PC-9 (cell line): ENCODE measurements around the gene LNX1. TPM values are rescaled to one million over a fixed set of nuclear protein-coding genes. Genes with fewer than 3 reads are reported as not detected.

ENCODE experiments used
- BruUV-seq: library from RNA; stranded (reverse); fragments of 400-500 nt; replicated peaks from 2 replicates; lab custom pipeline; 2021; lab: Mats Ljungman, UMichigan
- CTCF ChIA-PET: fragments of 300-600 bp; sonication (Branson Sonifier 250); formaldehyde crosslinking; loops from one replicate; lab custom pipeline; 2022; ENCODE audit warnings: antibody characterized with exemption; lab: Charles Lee
- POLR2A ChIA-PET: fragments of 300-600 bp; sonication (Branson Sonifier 250); formaldehyde crosslinking; loops from one replicate; lab custom pipeline; 2022; ENCODE audit warnings: antibody characterized with exemption; ENCODE audit not compliant: unreplicated experiment; lab: Charles Lee
- DNase-seq, 2 experiments: peaks; one replicate each; pipeline versions ENCODE4 v3.0.0 to v3.0.0-alpha.2; 2015 to 2022; ENCODE audit warnings: mixed read lengths in 1 of 2
- H2AFZ ChIP-seq: fragments of 200-600 bp; sonication (generic); 2 replicates; pipeline ENCODE4 v1.8.1; 2017; ENCODE audit warnings: antibody characterized with exemption
- H3F3A ChIP-seq: fragments of 200-600 bp; sonication (generic); 2 replicates; pipeline ENCODE4 v1.8.1; 2017; ENCODE audit warnings: antibody characterized with exemption, mild to moderate bottlenecking, low read depth; ENCODE audit not compliant: insufficient read depth
- H3K27ac ChIP-seq: fragments of 200-600 bp; sonication (generic); 2 replicates; pipeline ENCODE4 v1.6.1; 2016; ENCODE audit warnings: mixed run types
- H3K27me3 ChIP-seq: fragments of 200-600 bp; sonication (generic); 2 replicates; pipeline ENCODE4 v1.6.1; 2016; ENCODE audit warnings: low read depth, mixed run types; ENCODE audit not compliant: insufficient read depth
- H3K36me3 ChIP-seq: fragments of 200-600 bp; sonication (generic); 2 replicates; pipeline ENCODE4 v1.6.1; 2016; ENCODE audit warnings: low read depth, mixed run types
- H3K4me1 ChIP-seq: fragments of 200-600 bp; sonication (generic); replicated peaks from 2 replicates; pipeline ENCODE4 v1.6.1; 2016; ENCODE audit warnings: mixed run types; ENCODE audit not compliant: insufficient read depth
- H3K4me2 ChIP-seq: fragments of 200-600 bp; sonication (generic); 2 replicates; pipeline ENCODE4 v1.6.1; 2017; ENCODE audit warnings: mixed run types
- H3K4me3 ChIP-seq: fragments of 200-600 bp; sonication (generic); 2 replicates; pipeline ENCODE4 v1.6.1; 2016; ENCODE audit warnings: mixed run types
- H3K79me2 ChIP-seq: fragments of 200-600 bp; sonication (generic); 2 replicates; pipeline ENCODE4 v1.6.1; 2017; ENCODE audit warnings: low read depth, mixed run types
- H3K9me2 ChIP-seq: fragments of 200-600 bp; sonication (generic); 2 replicates; pipeline ENCODE4 v1.8.1; 2017; ENCODE audit warnings: mild to moderate bottlenecking; ENCODE audit not compliant: insufficient read depth
- H3K9me3 ChIP-seq: fragments of 200-600 bp; sonication (generic); 2 replicates; pipeline ENCODE4 v1.8.1; 2016; ENCODE audit warnings: low read depth; ENCODE audit not compliant: insufficient read depth
- H4K20me1 ChIP-seq: fragments of 200-600 bp; sonication (generic); 2 replicates; pipeline ENCODE4 v1.8.1; 2017; ENCODE audit not compliant: insufficient read depth
- EZH2 ChIP-seq: fragments of 200-600 bp; sonication (generic); IDR thresholded peaks from 2 replicates; pipeline ENCODE4 v1.8.0; 2017; ENCODE audit warnings: antibody characterized with exemption, low read depth
- intact Hi-C: fragments of 100-400 bp; cut with micrococcal nuclease; formaldehyde crosslinking; loops from one replicate; pipeline ENCODE4 v1.10.0; 2022; ENCODE audit not compliant: unreplicated experiment
- total RNA-seq: library from RNA; stranded (reverse); gene quantifications from 2 replicates; pipeline ENCODE4 v1.2.3, GENCODE V29; 2021
- TF ChIP-seq, protein P1 (sequence below): fragments of 200-600 bp; sonication (generic); conservative IDR thresholded peaks from 2 replicates; pipeline ENCODE4 v1.6.1; 2017; ENCODE audit warnings: mixed run types, antibody characterized with exemption, mild to moderate bottlenecking, moderate library complexity

LNX1 gene
- total RNA-seq, 1 experiment from 2014 or later, result 3.4 TPM

DNA sequence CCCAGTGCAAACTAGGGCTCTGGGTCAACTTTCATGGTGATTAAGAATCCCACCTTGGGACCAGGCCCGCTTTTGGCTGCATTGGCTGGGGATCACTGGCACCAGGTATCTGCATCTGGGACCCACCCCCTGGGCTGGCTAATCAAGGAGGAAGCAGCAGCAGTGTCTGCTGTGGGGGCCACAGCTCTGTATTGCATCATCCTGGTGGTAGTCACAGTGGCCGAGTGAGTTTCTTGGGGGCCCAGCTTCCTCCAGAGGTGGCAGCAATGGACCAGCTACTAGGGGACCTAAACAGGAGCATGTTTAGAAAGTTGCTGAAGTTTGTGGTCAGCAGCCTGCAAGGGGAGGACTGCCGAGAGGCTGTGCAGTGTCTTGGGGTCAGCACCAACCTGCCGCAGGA is 15.7 kb downstream of the LNX1 start:
- H3K79me2 ChIP-seq, result no peaks in the 10 kb centered on the region
- no peaks in the 10 kb centered on the region for H3F3A ChIP-seq
- H3K9me3 ChIP-seq, result no peaks in the 10 kb centered on the region
- intact Hi-C loops, result no loop called here
- H3K27ac ChIP-seq, result no peak overlapping the region
- no peak for DNase-seq
- H4K20me1 ChIP-seq, result no peaks in the 10 kb centered on the region
- no peaks in the 10 kb centered on the region for H3K27me3 ChIP-seq
- no peak for TF ChIP-seq EZH2
- TF ChIP-seq, protein P1, sequence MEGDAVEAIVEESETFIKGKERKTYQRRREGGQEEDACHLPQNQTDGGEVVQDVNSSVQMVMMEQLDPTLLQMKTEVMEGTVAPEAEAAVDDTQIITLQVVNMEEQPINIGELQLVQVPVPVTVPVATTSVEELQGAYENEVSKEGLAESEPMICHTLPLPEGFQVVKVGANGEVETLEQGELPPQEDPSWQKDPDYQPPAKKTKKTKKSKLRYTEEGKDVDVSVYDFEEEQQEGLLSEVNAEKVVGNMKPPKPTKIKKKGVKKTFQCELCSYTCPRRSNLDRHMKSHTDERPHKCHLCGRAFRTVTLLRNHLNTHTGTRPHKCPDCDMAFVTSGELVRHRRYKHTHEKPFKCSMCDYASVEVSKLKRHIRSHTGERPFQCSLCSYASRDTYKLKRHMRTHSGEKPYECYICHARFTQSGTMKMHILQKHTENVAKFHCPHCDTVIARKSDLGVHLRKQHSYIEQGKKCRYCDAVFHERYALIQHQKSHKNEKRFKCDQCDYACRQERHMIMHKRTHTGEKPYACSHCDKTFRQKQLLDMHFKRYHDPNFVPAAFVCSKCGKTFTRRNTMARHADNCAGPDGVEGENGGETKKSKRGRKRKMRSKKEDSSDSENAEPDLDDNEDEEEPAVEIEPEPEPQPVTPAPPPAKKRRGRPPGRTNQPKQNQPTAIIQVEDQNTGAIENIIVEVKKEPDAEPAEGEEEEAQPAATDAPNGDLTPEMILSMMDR, result no peak
- ChIA-PET POLR2A (no interaction called here), CTCF (interaction anchor here (0.5 kb wide), 1 partner anchor 158 kb away, joined by 7 read pairs; no protein-coding TSS in a partner anchor)
- no peaks in the 10 kb centered on the region for H3K36me3 ChIP-seq
- H3K4me2 ChIP-seq, result no peak overlapping the region
- BruUV-seq, result no TSS peak
- peaks cover 10% of the 10 kb centered on the region; the same call in 1 of the 2 replicates for H3K4me1 ChIP-seq
- no peaks in the 10 kb centered on the region for H3K9me2 ChIP-seq
- H3K4me3 ChIP-seq, result no peak overlapping the region
- H2AFZ ChIP-seq, result no peak overlapping the region

DNA sequence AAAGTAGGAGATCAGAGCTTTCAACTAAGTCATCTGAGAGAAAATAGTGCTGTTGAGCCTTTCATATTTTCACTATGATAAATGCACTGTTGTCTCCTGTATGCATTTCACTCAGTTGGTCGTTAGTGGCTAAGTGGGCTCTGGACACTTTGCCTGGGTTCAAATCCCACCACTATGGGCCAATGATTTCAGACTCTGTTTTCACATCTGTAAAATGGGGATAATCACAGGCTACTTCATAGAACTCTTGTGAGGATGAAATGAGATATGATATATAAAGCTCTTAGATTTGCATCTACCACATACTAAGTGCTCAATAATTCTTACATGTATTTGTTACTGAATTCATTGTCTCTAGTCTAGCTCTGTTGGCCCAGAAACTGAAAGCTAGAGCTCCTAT is 16.8 kb downstream of the LNX1 start:
- H2AFZ ChIP-seq, result no peak overlapping the region
- no peaks in the 10 kb centered on the region for H3K36me3 ChIP-seq
- H3K4me2 ChIP-seq, result no peak overlapping the region
- no peaks in the 10 kb centered on the region for H3F3A ChIP-seq
- no peak for DNase-seq
- ChIA-PET POLR2A (no interaction called here), CTCF (no interaction called here)
- no peaks in the 10 kb centered on the region for H3K79me2 ChIP-seq
- H3K4me3 ChIP-seq, result no peak overlapping the region
- BruUV-seq, result no TSS peak
- no peaks in the 10 kb centered on the region for H3K9me3 ChIP-seq
- H3K4me1 ChIP-seq, result peaks cover 10% of the 10 kb centered on the region; the same call in 1 of the 2 replicates
- H3K9me2 ChIP-seq, result no peaks in the 10 kb centered on the region
- no peaks in the 10 kb centered on the region for H4K20me1 ChIP-seq
- no peak overlapping the region for H3K27ac ChIP-seq
- intact Hi-C loops, result no loop called here
- no peak for TF ChIP-seq EZH2
- TF ChIP-seq, protein P1, result no peak
- H3K27me3 ChIP-seq, result no peaks in the 10 kb centered on the region

DNA sequence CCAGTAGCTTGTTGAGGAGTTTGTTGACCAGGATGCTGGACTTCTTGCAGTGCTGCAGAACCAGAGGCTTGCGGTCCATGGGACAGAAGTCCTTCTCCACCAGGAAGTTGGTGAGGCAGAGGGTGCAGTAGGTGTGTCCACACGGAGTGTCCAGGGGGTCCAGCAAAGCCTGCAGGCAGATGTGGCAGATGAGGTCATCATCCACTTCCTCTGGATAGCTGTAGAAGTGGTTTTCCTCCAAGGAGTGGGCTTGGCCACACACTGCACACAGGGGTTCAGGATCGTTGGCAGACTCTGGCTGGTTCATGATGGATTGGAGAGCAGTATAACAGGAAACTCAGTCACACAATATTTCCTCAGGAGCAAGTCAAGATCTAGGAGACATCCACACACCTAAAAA is 17.6 kb downstream of the LNX1 start:
- H3K36me3 ChIP-seq, result no peaks in the 10 kb centered on the region
- TF ChIP-seq, protein P1, result no peak
- no peak for TF ChIP-seq EZH2
- H3K4me1 ChIP-seq, result peaks cover 10% of the 10 kb centered on the region; the same call in 1 of the 2 replicates
- H3K27ac ChIP-seq, result no peak overlapping the region
- CTCF ChIA-PET, result no interaction called here
- no peaks in the 10 kb centered on the region for H3K27me3 ChIP-seq
- no peak overlapping the region for H3K4me2 ChIP-seq
- no peak overlapping the region for H2AFZ ChIP-seq
- H3K9me2 ChIP-seq, result no peaks in the 10 kb centered on the region
- intact Hi-C loops, result no loop called here
- no TSS peak for BruUV-seq
- H3K79me2 ChIP-seq, result no peaks in the 10 kb centered on the region
- DNase-seq, result no peak
- H3K9me3 ChIP-seq, result no peaks in the 10 kb centered on the region
- H3K4me3 ChIP-seq, result no peak overlapping the region
- POLR2A ChIA-PET, result interaction anchor here (0.9 kb wide), 1 partner anchor 751 kb away, joined by 5 read pairs; no protein-coding TSS in a partner anchor
- no peaks in the 10 kb centered on the region for H4K20me1 ChIP-seq
- no peaks in the 10 kb centered on the region for H3F3A ChIP-seq
